HG03432 (cell line): ENCODE data around the gene QRFPR.
"Not testable (repeated sequence)": the region's sequence is repeated elsewhere in the genome, so short reads cannot be mapped to it uniquely, and the experiment has no call there.

ENCODE experiments used
- ATAC-seq: cut with Tn5 transposase; IDR thresholded peaks from one replicate; pipeline ENCODE4 v1.9.1; 2021; ENCODE audit warnings: mild to moderate bottlenecking, moderate library complexity; ENCODE audit not compliant: unreplicated experiment

Gene QRFPR

GRCh38 chr4:121340247-121340646 is 40.6 kb downstream of the QRFPR start:
- ATAC-seq, result no peak

GRCh38 chr4:121339824-121340223 is 41.0 kb downstream of the QRFPR start:
- no peak for ATAC-seq

- ATAC-seq, result no peak
Measured at GRCh38 chr4:121339307-121339706, 41.5 kb downstream of the QRFPR start.

DNA sequence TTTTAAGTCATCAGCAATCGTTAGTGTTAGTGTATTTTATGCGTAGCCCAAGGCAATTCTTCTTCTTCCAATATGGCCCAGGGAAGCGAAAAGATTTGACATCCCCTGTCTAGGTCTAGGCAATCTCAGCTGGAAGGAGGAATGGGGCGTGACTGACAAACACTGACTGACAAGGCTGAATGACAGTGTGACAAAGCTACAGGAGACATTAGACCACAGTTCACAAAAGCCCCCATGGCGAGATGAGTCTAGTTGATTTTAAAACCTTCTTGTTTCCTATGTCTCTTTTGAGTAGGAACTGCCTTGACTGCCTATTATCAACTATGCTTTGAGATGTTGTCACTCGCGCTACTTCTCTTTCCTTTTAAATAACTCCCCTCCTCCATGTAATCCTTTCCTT is 42.3 kb downstream of the QRFPR start:
- ATAC-seq, result no peak

DNA sequence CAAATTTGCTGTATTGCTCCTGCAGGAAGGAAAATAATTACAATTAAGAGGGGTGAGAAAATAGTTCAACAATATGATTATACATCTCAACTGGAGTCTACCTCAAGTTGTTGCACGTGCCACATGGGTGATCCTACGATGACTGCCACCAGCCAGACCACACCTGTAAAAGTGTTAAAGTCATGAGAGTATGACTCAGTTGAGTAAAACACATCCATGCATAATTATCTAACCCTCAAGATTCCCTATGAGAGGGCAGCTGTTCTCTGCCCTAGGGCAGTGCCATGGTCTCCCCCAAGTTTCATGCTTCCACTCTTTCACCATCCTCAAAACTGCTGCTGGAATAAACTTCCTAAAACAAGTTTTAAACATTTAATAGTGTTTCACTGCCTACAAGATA is 44.1 kb downstream of the QRFPR start:
- no peak for ATAC-seq

GRCh38 chr4:121330180-121330665 is 50.6 kb downstream of the QRFPR start:
- ATAC-seq, result no peak

DNA sequence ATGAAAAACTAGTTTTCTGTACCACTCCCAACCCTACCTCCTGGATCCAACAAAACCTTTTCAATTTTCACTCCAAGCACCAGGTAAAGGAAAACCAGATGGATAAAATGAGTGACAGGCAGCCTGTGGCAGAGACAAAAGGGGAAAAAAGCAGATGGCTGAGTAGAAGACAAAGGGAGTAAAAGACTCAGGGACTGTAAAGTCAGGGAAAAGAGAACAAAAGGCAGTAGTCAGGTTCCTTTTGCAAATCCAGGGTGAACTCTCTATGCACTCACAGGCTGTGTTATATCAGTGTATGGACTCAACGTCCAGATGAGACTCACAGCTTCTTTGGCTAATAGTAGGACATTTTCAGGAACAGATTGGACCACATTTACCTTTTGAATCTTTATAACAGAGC is 54.2 kb downstream of the QRFPR start:
- ATAC-seq, result no peak

- no peak for ATAC-seq
Measured at GRCh38 chr4:121324331-121324730, 56.5 kb downstream of the QRFPR start.

GRCh38 chr4:121321466-121321865 is 59.4 kb downstream of the QRFPR start:
- no peak for ATAC-seq

GRCh38 chr4:121316091-121316490 is 64.7 kb downstream of the QRFPR start:
- no peak for ATAC-seq

DNA sequence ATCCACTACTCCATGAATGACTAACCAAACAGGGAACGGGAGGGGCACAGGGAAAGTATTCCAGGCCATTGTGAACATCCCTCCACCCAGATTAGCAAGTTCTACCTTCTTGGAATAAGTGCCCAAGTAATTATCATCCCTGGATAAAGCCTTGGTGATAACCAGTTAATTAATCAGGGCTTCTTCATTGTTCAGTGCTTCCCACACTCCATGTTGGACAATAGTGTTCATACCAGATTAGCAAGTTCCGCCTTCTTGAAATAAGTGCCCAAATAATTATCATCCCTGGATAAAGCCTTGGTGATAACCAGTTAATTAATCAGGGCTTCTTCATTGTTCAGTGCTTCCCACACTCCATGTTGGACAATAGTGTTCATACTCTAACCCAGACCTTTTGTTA is 67.4 kb downstream of the QRFPR start:
- ATAC-seq, result not testable (repeated sequence)

- no peak for ATAC-seq
Measured at GRCh38 chr4:121308828-121309227, 72.0 kb downstream of the QRFPR start.

DNA sequence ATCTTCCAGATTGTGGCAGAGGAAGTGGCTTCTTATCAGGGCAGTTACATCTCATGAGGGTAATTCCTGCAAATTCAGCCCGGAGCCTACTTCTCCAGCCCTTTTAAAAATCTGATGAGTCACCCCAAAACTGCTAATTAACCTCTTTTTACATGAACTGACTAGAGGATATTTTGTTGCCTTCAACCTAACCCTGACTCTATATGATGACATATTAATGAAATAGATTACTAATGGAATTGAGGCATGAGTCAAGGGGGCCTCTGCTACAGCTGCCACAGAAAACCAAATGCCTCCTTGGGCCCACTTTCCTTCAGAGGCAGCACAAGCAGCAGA is 72.5 kb downstream of the QRFPR start:
- no peak for ATAC-seq

DNA sequence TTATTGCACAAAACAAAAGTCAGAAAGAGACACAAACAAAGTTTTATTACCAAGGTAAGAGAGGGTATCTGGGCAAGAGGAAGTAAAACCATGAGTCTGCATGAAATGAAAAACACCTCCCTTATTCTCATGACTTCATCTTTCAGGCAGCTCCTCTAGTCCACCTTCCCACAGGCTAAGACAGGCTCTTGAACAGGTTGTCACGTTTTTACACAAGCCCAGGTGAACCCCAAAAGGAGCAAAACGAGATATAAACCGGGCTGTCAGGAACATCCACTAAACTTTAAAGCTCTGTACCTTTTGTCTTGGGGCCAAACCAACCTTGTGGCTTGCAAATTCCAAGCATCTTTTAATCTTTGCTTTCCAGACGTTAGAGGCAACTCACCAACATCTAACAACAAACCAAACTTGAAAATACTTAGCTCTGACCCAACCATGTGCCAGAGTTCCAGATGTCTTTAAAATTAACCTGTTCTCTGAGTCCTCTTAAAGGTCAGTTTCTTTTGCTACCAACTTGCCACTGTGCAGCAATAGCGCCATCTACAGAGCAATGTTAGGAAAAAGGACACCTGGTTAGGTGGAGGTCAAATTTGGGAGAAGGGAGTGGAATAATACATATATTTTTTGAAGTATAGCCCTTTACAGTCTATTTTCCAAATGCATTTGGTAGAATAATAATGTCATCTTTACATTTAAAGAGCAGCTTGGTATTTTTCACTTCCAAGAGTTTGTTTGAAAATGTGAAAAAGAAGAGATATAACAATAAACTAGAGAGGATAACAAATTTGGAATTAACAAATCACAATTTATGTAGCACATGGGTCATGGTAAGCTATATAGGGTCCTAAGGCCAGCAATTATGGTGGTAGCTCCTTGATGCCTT is 73.1 kb downstream of the QRFPR start:
- peak; percentile 96 for ATAC-seq

DNA sequence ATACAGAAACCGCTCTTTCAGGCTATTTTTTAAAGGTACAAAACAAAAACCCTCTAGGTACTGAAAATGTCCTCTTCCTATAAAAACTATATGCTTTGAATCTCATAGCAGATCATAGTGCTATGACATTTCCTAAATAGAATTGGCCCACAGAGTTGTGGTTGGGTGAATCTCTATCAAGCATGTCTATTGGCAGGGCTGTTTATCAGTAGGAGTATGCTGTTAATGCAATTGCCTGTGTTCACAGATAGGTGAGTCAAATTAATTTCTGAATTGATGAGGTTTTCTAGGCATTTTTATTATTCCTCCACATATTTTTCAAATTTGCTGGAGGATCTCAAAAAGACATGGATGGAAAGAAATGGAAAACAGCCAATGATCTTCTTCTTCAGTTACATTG is 73.9 kb downstream of the QRFPR start:
- ATAC-seq, result peak; percentile 37

- no peak for ATAC-seq
Measured at GRCh38 chr4:121304893-121305292, 75.9 kb downstream of the QRFPR start.

- ATAC-seq, result no peak
Measured at GRCh38 chr4:121299367-121299766, 81.5 kb downstream of the QRFPR start.

DNA sequence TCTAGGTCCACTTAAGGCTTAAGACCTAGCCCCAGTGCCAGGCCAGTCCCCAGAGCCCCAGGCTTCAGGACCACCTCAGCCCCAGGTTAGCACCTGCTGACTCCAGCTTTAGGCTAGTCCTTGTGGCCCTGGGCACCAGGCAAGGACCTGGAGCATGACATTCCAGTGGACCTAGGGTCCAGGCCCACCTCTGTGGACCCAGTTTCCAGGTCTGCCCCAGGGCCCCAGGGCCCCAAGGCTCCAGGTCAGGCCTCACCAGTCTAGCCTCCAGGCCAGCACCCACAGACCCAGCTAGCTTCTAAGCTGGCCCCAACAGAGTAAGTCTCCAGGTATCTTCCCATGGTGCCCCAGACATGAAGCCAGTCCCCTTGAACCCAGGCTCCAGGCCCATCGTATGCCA is 97.5 kb downstream of the QRFPR start:
- no peak for ATAC-seq

DNA sequence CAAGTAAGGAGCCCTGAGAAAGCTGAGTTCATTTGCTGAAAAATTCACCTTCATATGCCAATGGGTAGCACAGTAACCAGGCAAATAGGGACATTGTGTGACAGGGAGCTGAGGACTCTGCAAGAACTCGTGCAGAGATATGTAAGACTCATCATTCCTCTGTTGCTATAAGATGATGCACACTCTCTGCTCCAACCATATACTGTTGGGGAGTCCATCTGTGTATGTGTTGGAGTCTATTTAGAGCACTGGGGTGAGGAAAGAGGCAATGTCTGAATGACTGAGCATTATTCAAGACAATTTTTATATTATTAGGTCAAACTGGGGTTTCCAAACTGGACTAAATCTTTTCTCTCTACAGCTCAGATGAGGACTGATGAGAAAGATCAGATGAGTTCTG is 100.4 kb downstream of the QRFPR start:
- no peak for ATAC-seq

DNA sequence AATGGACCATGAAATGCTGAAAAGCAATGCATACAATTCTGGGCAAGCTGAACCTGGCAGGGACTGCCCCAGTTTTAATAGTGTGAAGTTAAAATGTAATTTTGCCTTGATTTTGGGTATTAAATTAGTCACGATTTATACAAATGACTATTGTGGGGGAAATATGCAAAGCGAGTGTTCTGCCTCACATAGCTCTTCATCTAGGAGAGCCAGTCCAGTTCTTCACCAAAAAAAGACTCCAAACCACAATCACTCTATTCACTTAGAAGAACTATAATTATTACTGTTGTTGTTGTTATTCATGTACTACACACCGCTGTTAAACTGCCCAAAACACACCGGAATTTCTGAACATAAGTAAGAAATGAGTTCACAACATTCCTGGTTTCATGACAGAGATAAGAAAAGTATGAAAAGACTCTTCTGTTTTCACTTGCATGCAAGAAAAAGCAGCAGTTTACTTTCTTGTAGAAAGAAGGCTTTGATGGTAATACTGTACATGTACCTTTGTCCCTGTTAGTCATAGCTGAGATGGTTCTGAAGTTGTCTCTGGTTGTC is 101.9 kb downstream of the QRFPR start:
- ATAC-seq, result peak; percentile 91
